Endothelial cell of umbilical vein (primary cell): ENCODE data around the gene TPO. TPM values are rescaled to one million over a fixed set of nuclear protein-coding genes. Genes with fewer than 3 reads are reported as not detected.

Source experiments
- BruUV-seq: library from RNA; stranded (reverse); fragments of 400-500 nt; replicated peaks from 2 replicates; lab custom pipeline; 2021; lab: Mats Ljungman, UMichigan
- CTCF ChIA-PET: fragments of 300-600, 350-600 bp; sonication (Branson Sonifier 250); formaldehyde crosslinking; loops from one replicate; lab custom pipeline; 2021; ENCODE audit warnings: antibody characterized with exemption, inconsistent platforms; lab: Charles Lee
- POLR2A ChIA-PET: fragments of 300-600, 350-600 bp; sonication (Branson Sonifier 250); formaldehyde crosslinking; loops from one replicate; lab custom pipeline; 2021; ENCODE audit warnings: antibody characterized with exemption, inconsistent platforms; lab: Charles Lee
- DNase-seq: peaks from one replicate; pipeline ENCODE4 v3.0.0-alpha.2; 2011; ENCODE audit warnings: low read depth, low spot score
- FAIRE-seq: peaks from 2 replicates; lab custom pipeline; 2011; peaks lifted over from hg19 to GRCh38; lab: Jason Lieb, UNC
- H2AFZ ChIP-seq: 2 replicates; pipeline ENCODE4 v1.6.0; 2012; ENCODE audit warnings: low read depth, low read length, control low read depth, inconsistent platforms
- H3K27ac ChIP-seq: 2 replicates; pipeline ENCODE4 v1.5.1; 2011; ENCODE audit warnings: low read depth, mild to moderate bottlenecking, control low read depth, low read length, moderate library complexity; ENCODE audit not compliant: insufficient read depth
- H3K27me3 ChIP-seq, 2 experiments: 2 replicates each; pipeline versions ENCODE4 v1.6.0 to v1.6.1; 2011; ENCODE audit warnings: low read length in 2 of 2, mixed read lengths in 1 of 2; ENCODE audit not compliant: control insufficient read depth in 2 of 2, insufficient read depth in 2 of 2
- H3K36me3 ChIP-seq, 2 experiments: 2 replicates in 1 of 2; 3 replicates in 1 of 2; pipeline ENCODE4 v1.5.1; 2011; ENCODE audit warnings: low read length in 2 of 2, mild to moderate bottlenecking in 1 of 2, moderate library complexity in 1 of 2; ENCODE audit not compliant: control insufficient read depth in 2 of 2, insufficient read depth in 2 of 2; ENCODE audit errors: extremely low read depth in 1 of 2
- H3K4me1 ChIP-seq: 3 replicates; pipeline ENCODE4 v1.5.1; 2011; ENCODE audit warnings: mild to moderate bottlenecking, low read length; ENCODE audit not compliant: control insufficient read depth, insufficient read depth; ENCODE audit errors: extremely low read depth
- H3K4me2 ChIP-seq: 2 replicates; pipeline ENCODE4 v1.6.1; 2011; ENCODE audit warnings: low read length, control low read depth, mixed read lengths; ENCODE audit not compliant: insufficient read depth
- H3K4me3 ChIP-seq, 3 experiments: fragments of 200-600 bp in 1 of 3; sonication (generic), shearing (Covaris generic) in 1 of 3; replicated peaks in 1 of 3; 2 replicates each; pipeline ENCODE4 v1.5.1; 2011 to 2016; ENCODE audit warnings: control low read depth in 3 of 3, low read length in 3 of 3, mild to moderate bottlenecking in 2 of 3, inconsistent platforms in 1 of 3, low read depth in 1 of 3, moderate library complexity in 1 of 3; ENCODE audit not compliant: insufficient read depth in 1 of 3
- H3K79me2 ChIP-seq: 2 replicates; pipeline ENCODE4 v1.6.0; 2012; ENCODE audit warnings: low read length, inconsistent platforms; ENCODE audit not compliant: control insufficient read depth, insufficient read depth
- H3K9ac ChIP-seq: replicated peaks from 2 replicates; pipeline ENCODE3; 2011; ENCODE audit warnings: low read length, control low read depth; ENCODE audit not compliant: insufficient read depth; ENCODE audit errors: extremely low read depth
- H3K9me1 ChIP-seq: replicated peaks from 3 replicates; pipeline ENCODE4 v1.6.0; 2011; ENCODE audit warnings: mild to moderate bottlenecking, low read length; ENCODE audit not compliant: control insufficient read depth, insufficient read depth; ENCODE audit errors: extremely low read depth
- H3K9me3 ChIP-seq: replicated peaks from 2 replicates; pipeline ENCODE4 v1.5.1; 2012; ENCODE audit warnings: low read length, inconsistent platforms; ENCODE audit not compliant: control insufficient read depth, insufficient read depth
- H4K20me1 ChIP-seq: replicated peaks from 2 replicates; pipeline ENCODE3; 2011; ENCODE audit warnings: mild to moderate bottlenecking, low read length; ENCODE audit not compliant: control insufficient read depth, insufficient read depth; ENCODE audit errors: extremely low read depth
- EZH2 ChIP-seq: IDR thresholded peaks from 2 replicates; pipeline ENCODE4 v1.6.1; 2012; ENCODE audit warnings: borderline replicate concordance, low read depth, mild to moderate bottlenecking, moderate library complexity, low read length, inconsistent platforms; ENCODE audit not compliant: severe bottlenecking
- FOS ChIP-seq: IDR thresholded peaks from 2 replicates; pipeline ENCODE4 v1.6.1; 2011; ENCODE audit warnings: mild to moderate bottlenecking, low read length, moderate library complexity, borderline replicate concordance; ENCODE audit not compliant: insufficient read depth
- GATA2 ChIP-seq: IDR thresholded peaks from 2 replicates; pipeline ENCODE4 v1.7.0; 2011; ENCODE audit warnings: low read depth, mild to moderate bottlenecking, moderate library complexity, mixed read lengths, low read length; ENCODE audit not compliant: insufficient read length, insufficient read depth
- JUN ChIP-seq: IDR thresholded peaks from 2 replicates; pipeline ENCODE4 v1.6.1; 2011; ENCODE audit warnings: borderline replicate concordance, low read depth; ENCODE audit not compliant: insufficient read length, insufficient read depth
- MAX ChIP-seq: IDR thresholded peaks from 2 replicates; pipeline ENCODE4 v1.6.1; 2011; ENCODE audit not compliant: insufficient read depth, insufficient read length
- MYC ChIP-seq: IDR thresholded peaks from one replicate; pipeline ENCODE4 v1.6.1; 2011; ENCODE audit warnings: mild to moderate bottlenecking, low read depth, low read length
- POLR2A ChIP-seq: IDR thresholded peaks from 2 replicates; pipeline ENCODE4 v1.6.1; 2012; ENCODE audit warnings: low read depth, mild to moderate bottlenecking, control low read depth, low read length
- POLR2AphosphoS5 ChIP-seq: IDR thresholded peaks from 2 replicates; pipeline ENCODE4 v1.6.1; 2012; ENCODE audit warnings: low read depth, mild to moderate bottlenecking, control low read depth, low read length, moderate library complexity; ENCODE audit not compliant: insufficient read depth
- dilution Hi-C: fragments of 300-500 bp; cut with MboI; formaldehyde crosslinking; loops from one replicate; pipeline ENCODE4 v1.15.0; 2019; ENCODE audit warnings: low sequenced_read_pairs; ENCODE audit not compliant: extremely low pct_ligation_motif_present
- intact Hi-C: fragments of 100-400 bp; cut with micrococcal nuclease; formaldehyde crosslinking; loops from one replicate; pipeline ENCODE4 v1.10.0; 2022
- polyA plus RNA-seq, 4 experiments: library from polyadenylated mRNA; depleted of rRNA in 3 of 4; stranded (reverse) in 3 of 4; unstranded in 1 of 4; fragments of >200 nt; gene quantifications; 2 replicates each; pipeline versions ENCODE4 v1.2.1 to v1.2.3, GENCODE V29; 2011 to 2012; ENCODE audit warnings: missing spikeins in 1 of 4
- total RNA-seq: library from RNA; stranded (reverse); gene quantifications from 2 replicates; pipeline ENCODE4 v1.2.3, GENCODE V29; 2021

The TPO gene
- total and polyA plus RNA-seq, 2 donors (not counting 3 experiments of a cell fraction or from before 2014, with no cell fraction given): not detected

GRCh38 chr2:1584691-1585485, 171.6 kb downstream of the TPO start:
- Histone ChIP-seq H4K20me1 (no peaks in the 10 kb centered on the region), H3K27me3 (no peaks in the 10 kb centered on the region), H3K79me2 (no peaks in the 10 kb centered on the region), H3K4me1 (no peaks in the 10 kb centered on the region), H3K4me3 (no peak overlapping the region), H3K36me3 (no peaks in the 10 kb centered on the region), H3K9me3 (no peaks in the 10 kb centered on the region), H3K4me2 (no peak overlapping the region), H3K27ac (no peak overlapping the region), H2AFZ (no peak overlapping the region), H3K9me1 (no peaks in the 10 kb centered on the region), H3K9ac (no peak overlapping the region)
- dilution Hi-C loops (no loop called here), intact Hi-C loops (no loop called here)
- FAIRE-seq (no peak), DNase-seq (no peak)
- ChIA-PET POLR2A (no interaction called here), CTCF (interaction anchor here (0.6 kb wide), 1 partner anchor 34 kb away, joined by 3 read pairs; no protein-coding TSS in a partner anchor)
- TF ChIP-seq GATA2: no peak
- TF ChIP-seq FOS: no peak
- no peak for TF ChIP-seq POLR2A
- TF ChIP-seq JUN: no peak
- TF ChIP-seq MAX: no peak
- no peak for TF ChIP-seq MYC
- no peak for TF ChIP-seq POLR2AphosphoS5
- TF ChIP-seq EZH2: no peak
- BruUV-seq: no TSS peak
